ENCODE results near the gene RPL12. TPM values are rescaled to one million over a fixed set of nuclear protein-coding genes. Genes with fewer than 3 reads are reported as not detected.

RPL12 gene
- total and polyA plus RNA-seq, 9 of the 15 experiments (the other 6 are each of a cell fraction or from before 2014, with no cell fraction given), result 1,614 to 4,558 (median 2,531) TPM

GRCh38 chr9:127448112-127448805, 2.9 kb downstream of the RPL12 start:
- Histone ChIP-seq H3K4me2 (ENCODE audit: insufficient read depth, low read length) (peak overlapping the region; percentile 100), H3K27me3 (ENCODE audit: control insufficient read depth in 2 of 2, insufficient read depth in 2 of 2, low read length in 2 of 2) (no peaks in the 10 kb centered on the region), H3K36me3 (ENCODE audit: control insufficient read depth, insufficient read depth, low read length) (peaks cover 73% of the 10 kb centered on the region), H3K79me2 (ENCODE audit: control insufficient read depth, insufficient read depth, low read length) (peaks cover 61% of the 10 kb centered on the region), H3K4me1 (replicated peaks in 1 of 2; ENCODE audit: control insufficient read depth in 2 of 2, insufficient read depth in 2 of 2, low read length in 2 of 2) (peaks cover 18 to 19% of the 10 kb centered on the region in 2 experiments; a peak in 4 of 5 replicates), H4K20me1 (replicated peaks; ENCODE audit: control insufficient read depth, insufficient read depth, low read length) (peaks cover 35% of the 10 kb centered on the region), H2AFZ (ENCODE audit: low read depth, low read length) (no peak overlapping the region), H3K9me3 (replicated peaks; ENCODE audit: control insufficient read depth, insufficient read depth, low read depth, low read length) (peaks cover 12% of the 10 kb centered on the region), H3K27ac (ENCODE audit: extremely low read depth, low read depth, low read length) (peak overlapping the region; percentile 82; the same call in 2 of the 3 replicates), H3K9ac (ENCODE audit: insufficient read depth in 1 of 2, low read depth in 2 of 2, low read length in 2 of 2) (peak overlapping the region; percentile 94 to 97), H3K4me3 (peak overlapping the region; percentile 78; the same call in 1 of the 2 replicates), H3K9me1 (ENCODE audit: control insufficient read depth, insufficient read depth, low read length) (no peaks in the 10 kb centered on the region)
- ATAC-seq (no peak), DNase-seq (ENCODE audit: extremely low read depth in 1 of 4, low spot score in 3 of 4) (no peak), FAIRE-seq (no peak)
- POLR2A ChIA-PET, result interaction anchor here (0.5 to 5.5 kb wide), 6 partner anchors 16 to 444 kb away, joined by 3 to 30 read pairs (median 3); partner anchors contain the start of gene ZNF79
- in situ Hi-C loops (cut with MboI) (no loop called here), intact Hi-C loops (cut with micrococcal nuclease) (no loop called here)
- TF ChIP-seq RBFOX2 (IDR thresholded peaks at IDR 0.05; ENCODE audit: low read depth, low read length), result peak; percentile 40
- TF ChIP-seq ZNF431 (CRISPR knock-in tag; IDR thresholded peaks at IDR 0.05), result 0 out of 2 replicates have a peak, but pooled peaks have one; percentile 16
- 0 out of 2 replicates have a peak, but pooled peaks have one; percentile 7 for TF ChIP-seq HNRNPUL1 (IDR thresholded peaks at IDR 0.05; ENCODE audit: low read length)
- 0 out of 2 replicates have a peak, but pooled peaks have one; percentile 15 for TF ChIP-seq XRCC5 (IDR thresholded peaks at IDR 0.05; ENCODE audit: low read depth, low read length)
- TF ChIP-seq MBD2 (IDR thresholded peaks at IDR 0.05; ENCODE audit: borderline replicate concordance, low read depth), result no peak
- TF ChIP-seq TAF15 (IDR thresholded peaks at IDR 0.05; ENCODE audit: low read depth, low read length), result no peak
- 0 out of 2 replicates have a peak, but pooled peaks have one; percentile 39 for TF ChIP-seq HNRNPL (IDR thresholded peaks at IDR 0.05; ENCODE audit: low read depth, low read length)
- 0 out of 2 replicates have a peak, but pooled peaks have one; percentile 20 for TF ChIP-seq POLR2AphosphoS2 (IDR thresholded peaks at IDR 0.05; ENCODE audit: low read length)
- 0 out of 2 replicates have a peak, but pooled peaks have one; percentile 1 for TF ChIP-seq ATF7 (IDR thresholded peaks at IDR 0.05)
- CTCF ChIA-PET (ENCODE audit: low intra/inter-chr PET ratio), result no interaction called here
- WGBS (ENCODE audit: insufficient coverage, low coverage, missing lambda C conversion rate), result 73% methylated on average over 8 of the region's 8 CpGs
- BruUV-seq (replicated peaks), result no TSS peak

Measured in K562 (cell line).